Erythroblast (primary cell): ENCODE results near the gene COMMD3.

Experiments used
- DNase-seq, 2 experiments: peaks; one replicate each; lab custom pipeline; 2025; lab: John Stamatoyannopoulos, UW
- GATA1 ChIP-seq: IDR thresholded peaks from 2 replicates; pipeline ENCODE4 v1.6.1; 2011; ENCODE audit warnings: low read depth, mild to moderate bottlenecking, control low read depth, low read length, moderate library complexity
- POLR2A ChIP-seq: IDR thresholded peaks from 2 replicates; pipeline ENCODE4 v1.6.1; 2011; ENCODE audit warnings: mild to moderate bottlenecking, low read length

The COMMD3 gene

GRCh38 chr10:22310928-22311327, 5.3 kb upstream of the COMMD3 start:
- DNase-seq: no peak
- TF ChIP-seq GATA1: no peak
- no peak for TF ChIP-seq POLR2A

- TF ChIP-seq GATA1: no peak
- no peak for TF ChIP-seq POLR2A
- DNase-seq: peak in 1 of 2 experiments; percentile 40
Measured at GRCh38 chr10:22314852-22315251, 1.3 kb upstream of the COMMD3 start.

- TF ChIP-seq GATA1: no peak
- no peak for TF ChIP-seq POLR2A
- no peak for DNase-seq
Measured at GRCh38 chr10:22315455-22316285, 518 bp upstream of the COMMD3 start.

DNA sequence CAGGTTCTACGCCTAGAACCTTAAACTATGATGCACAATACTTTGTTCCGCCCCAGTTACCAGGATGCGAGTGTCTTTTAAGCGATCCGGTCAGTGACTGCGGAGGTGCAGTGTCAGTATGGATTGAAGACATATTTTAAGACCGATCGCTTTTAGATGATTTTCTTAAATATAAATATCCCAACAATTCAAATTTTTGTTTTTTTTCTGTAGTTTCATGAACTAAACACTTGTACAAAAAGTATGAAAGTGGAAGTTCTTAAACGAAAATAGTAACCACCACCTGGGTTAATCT, 835 bp downstream of the COMMD3 start:
- TF ChIP-seq POLR2A (no peak), GATA1 (no peak)
- DNase-seq: no peak

DNA sequence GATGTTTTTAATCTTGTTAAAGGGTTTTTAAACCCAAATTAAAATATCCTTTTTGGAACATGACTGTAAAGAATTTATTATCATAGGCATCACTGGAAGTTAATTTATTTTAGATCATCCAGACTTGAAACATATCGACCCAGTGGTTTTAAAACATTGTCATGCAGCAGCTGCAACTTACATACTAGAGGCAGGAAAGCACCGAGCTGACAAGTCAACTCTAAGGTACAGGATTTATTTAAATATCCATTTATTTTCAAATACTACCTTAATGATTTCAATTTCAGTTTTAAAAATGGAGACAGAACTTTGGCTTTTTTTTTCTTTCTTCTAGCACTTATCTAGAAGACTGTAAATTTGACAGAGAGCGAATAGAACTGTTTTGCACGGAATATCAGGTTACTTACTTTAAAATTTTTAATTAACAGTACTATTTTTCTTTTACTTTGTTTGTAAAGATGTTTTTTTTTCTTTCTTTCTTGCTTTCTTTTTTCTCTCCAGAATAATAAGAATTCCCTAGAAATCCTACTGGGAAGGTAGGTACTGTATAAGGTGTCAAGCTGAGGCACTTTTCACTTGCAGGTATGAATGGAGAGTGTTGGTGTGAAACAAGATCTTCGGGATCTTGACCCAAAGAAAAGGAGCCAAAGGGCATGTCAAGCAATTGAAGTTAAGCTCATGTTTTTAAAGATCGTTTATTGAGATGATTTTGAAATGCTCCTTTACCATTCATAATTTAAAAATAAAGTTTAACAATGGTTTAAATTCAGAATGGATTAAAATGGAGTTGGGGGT, 1.8 kb downstream of the COMMD3 start:
- peak; percentile 46 to 64 for DNase-seq
- no peak for TF ChIP-seq GATA1
- no peak for TF ChIP-seq POLR2A

DNA sequence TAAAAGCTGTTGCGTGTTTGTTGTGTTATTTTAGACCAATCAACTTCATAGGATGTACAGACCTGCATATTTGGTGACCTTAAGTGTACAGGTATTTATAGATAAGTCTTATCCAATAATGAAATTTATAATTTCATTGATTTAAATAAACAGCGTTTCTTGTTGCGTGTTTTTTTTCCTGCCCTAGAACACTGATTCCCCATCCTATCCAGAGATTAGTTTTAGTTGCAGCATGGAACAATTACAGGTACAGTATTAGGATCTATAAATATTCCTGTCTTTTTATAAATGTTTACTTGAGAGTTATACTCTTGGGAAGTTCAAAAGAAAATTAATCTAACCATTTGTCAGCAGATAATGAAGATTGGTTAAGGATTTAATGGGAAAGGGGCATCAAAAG, 2.6 kb downstream of the COMMD3 start:
- DNase-seq: no peak
- TF ChIP-seq POLR2A (no peak), GATA1 (no peak)

GRCh38 chr10:22319547-22319979, 3.4 kb downstream of the COMMD3 start:
- no peak for DNase-seq
- TF ChIP-seq POLR2A (no peak), GATA1 (no peak)

GRCh38 chr10:22319980-22320558, 3.9 kb downstream of the COMMD3 start:
- TF ChIP-seq POLR2A (peak; percentile 35), GATA1 (no peak)
- peak; percentile 48 to 67 for DNase-seq

DNA sequence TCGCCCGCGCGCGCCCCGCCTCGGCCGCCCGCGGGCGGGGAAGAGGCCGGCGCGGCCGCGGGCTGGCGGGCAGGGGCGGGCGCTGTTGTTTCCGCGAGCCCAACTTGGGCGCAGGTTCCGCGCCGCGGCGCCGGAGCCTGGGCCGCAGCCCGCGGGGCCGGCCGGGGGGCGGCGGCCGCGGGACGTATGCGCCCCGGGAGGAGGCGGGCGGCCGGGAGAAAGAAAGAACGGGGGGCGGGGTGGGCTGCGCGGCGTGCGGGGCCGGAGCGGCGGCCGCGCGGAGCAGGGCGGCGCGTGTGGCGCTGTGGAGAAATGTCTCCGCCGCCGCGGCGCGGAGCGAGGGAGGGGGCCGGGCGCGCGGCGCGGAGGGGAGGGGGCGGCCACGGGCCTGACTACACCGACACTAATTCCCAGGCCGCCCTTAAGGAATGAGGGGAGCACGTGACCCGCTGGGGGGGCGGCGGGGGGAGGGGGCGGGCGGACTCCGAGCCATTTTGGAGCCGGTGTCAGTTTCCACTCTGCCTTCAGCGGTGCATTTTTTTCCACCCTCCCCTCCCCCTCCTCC, 4.5 kb downstream of the COMMD3 start, which contains the start of gene BMI1:
TSS of gene BMI1 (plus strand) at position 509 of the 565 bp plus-strand sequence. CDS start 5,351 bp downstream, outside the sequence.
- DNase-seq: peak; percentile 84 to 89
- no peak for TF ChIP-seq POLR2A
- no peak for TF ChIP-seq GATA1

GRCh38 chr10:22321156-22321923, 5.2 kb downstream of the COMMD3 start:
- TF ChIP-seq GATA1: no peak
- peak; percentile 49 for TF ChIP-seq POLR2A
- peak; percentile 82 to 89 for DNase-seq

DNA sequence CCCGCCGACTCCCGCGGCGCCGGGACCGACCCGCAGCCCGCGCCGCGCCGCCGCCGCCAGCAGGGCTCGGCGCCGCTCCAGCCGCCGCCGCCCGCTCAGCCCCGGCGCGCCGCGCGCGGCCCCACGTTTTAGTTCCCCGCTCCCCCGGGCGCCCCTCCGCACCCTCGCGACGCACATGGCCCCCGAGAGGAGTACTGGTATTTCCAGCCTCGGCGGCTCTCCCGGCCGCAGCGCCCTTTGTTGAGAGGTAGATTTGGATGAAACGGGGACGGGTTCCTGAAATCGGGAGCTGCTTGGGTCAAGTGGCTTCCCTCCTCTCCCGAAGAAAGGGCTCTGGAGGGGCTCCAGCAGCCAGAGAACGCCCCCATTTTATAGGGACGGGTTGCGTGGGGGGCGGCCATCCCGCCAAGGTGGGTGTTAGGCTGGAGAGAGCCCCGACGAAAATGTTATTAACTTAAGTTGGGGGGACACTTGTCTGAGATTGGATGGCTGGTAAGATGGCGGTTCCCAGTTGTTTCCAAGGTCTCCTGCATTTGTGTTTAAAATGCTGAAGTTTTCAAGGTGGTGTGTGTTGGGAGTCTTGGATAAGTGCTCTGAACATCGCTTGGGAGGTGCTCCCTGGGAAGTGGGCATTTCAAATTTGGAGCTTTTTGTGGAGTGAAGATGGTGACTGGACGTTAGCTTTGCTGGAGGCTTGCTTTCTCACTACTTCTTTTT, 5.9 kb downstream of the COMMD3 start:
- TF ChIP-seq GATA1 (no peak), POLR2A (no peak)
- peak; percentile 40 to 72 for DNase-seq

GRCh38 chr10:22322641-22323160, 6.5 kb downstream of the COMMD3 start:
- peak in 1 of 2 experiments; percentile 54 for DNase-seq
- no peak for TF ChIP-seq GATA1
- TF ChIP-seq POLR2A: no peak
